PC-9 (cell line): ENCODE measurements around the gene EME1. TPM values are rescaled to one million over a fixed set of nuclear protein-coding genes. Genes with fewer than 3 reads are reported as not detected.

Experiments used
- BruUV-seq: library from RNA; stranded (reverse); fragments of 400-500 nt; replicated peaks from 2 replicates; lab custom pipeline; 2021; lab: Mats Ljungman, UMichigan
- CTCF ChIA-PET: fragments of 300-600 bp; sonication (Branson Sonifier 250); formaldehyde crosslinking; loops from one replicate; lab custom pipeline; 2022; ENCODE audit warnings: antibody characterized with exemption; lab: Charles Lee
- POLR2A ChIA-PET: fragments of 300-600 bp; sonication (Branson Sonifier 250); formaldehyde crosslinking; loops from one replicate; lab custom pipeline; 2022; ENCODE audit warnings: antibody characterized with exemption; ENCODE audit not compliant: unreplicated experiment; lab: Charles Lee
- DNase-seq, 2 experiments: peaks; one replicate each; pipeline versions ENCODE4 v3.0.0 to v3.0.0-alpha.2; 2015 to 2022; ENCODE audit warnings: mixed read lengths in 1 of 2
- H2AFZ ChIP-seq: fragments of 200-600 bp; sonication (generic); 2 replicates; pipeline ENCODE4 v1.8.1; 2017; ENCODE audit warnings: antibody characterized with exemption
- H3F3A ChIP-seq: fragments of 200-600 bp; sonication (generic); 2 replicates; pipeline ENCODE4 v1.8.1; 2017; ENCODE audit warnings: antibody characterized with exemption, mild to moderate bottlenecking, low read depth; ENCODE audit not compliant: insufficient read depth
- H3K27ac ChIP-seq: fragments of 200-600 bp; sonication (generic); 2 replicates; pipeline ENCODE4 v1.6.1; 2016; ENCODE audit warnings: mixed run types
- H3K27me3 ChIP-seq: fragments of 200-600 bp; sonication (generic); 2 replicates; pipeline ENCODE4 v1.6.1; 2016; ENCODE audit warnings: low read depth, mixed run types; ENCODE audit not compliant: insufficient read depth
- H3K36me3 ChIP-seq: fragments of 200-600 bp; sonication (generic); 2 replicates; pipeline ENCODE4 v1.6.1; 2016; ENCODE audit warnings: low read depth, mixed run types
- H3K4me1 ChIP-seq: fragments of 200-600 bp; sonication (generic); replicated peaks from 2 replicates; pipeline ENCODE4 v1.6.1; 2016; ENCODE audit warnings: mixed run types; ENCODE audit not compliant: insufficient read depth
- H3K4me2 ChIP-seq: fragments of 200-600 bp; sonication (generic); 2 replicates; pipeline ENCODE4 v1.6.1; 2017; ENCODE audit warnings: mixed run types
- H3K4me3 ChIP-seq: fragments of 200-600 bp; sonication (generic); 2 replicates; pipeline ENCODE4 v1.6.1; 2016; ENCODE audit warnings: mixed run types
- H3K79me2 ChIP-seq: fragments of 200-600 bp; sonication (generic); 2 replicates; pipeline ENCODE4 v1.6.1; 2017; ENCODE audit warnings: low read depth, mixed run types
- H3K9me2 ChIP-seq: fragments of 200-600 bp; sonication (generic); 2 replicates; pipeline ENCODE4 v1.8.1; 2017; ENCODE audit warnings: mild to moderate bottlenecking; ENCODE audit not compliant: insufficient read depth
- H3K9me3 ChIP-seq: fragments of 200-600 bp; sonication (generic); 2 replicates; pipeline ENCODE4 v1.8.1; 2016; ENCODE audit warnings: low read depth; ENCODE audit not compliant: insufficient read depth
- H4K20me1 ChIP-seq: fragments of 200-600 bp; sonication (generic); 2 replicates; pipeline ENCODE4 v1.8.1; 2017; ENCODE audit not compliant: insufficient read depth
- EZH2 ChIP-seq: fragments of 200-600 bp; sonication (generic); IDR thresholded peaks from 2 replicates; pipeline ENCODE4 v1.8.0; 2017; ENCODE audit warnings: antibody characterized with exemption, low read depth
- intact Hi-C: fragments of 100-400 bp; cut with micrococcal nuclease; formaldehyde crosslinking; loops from one replicate; pipeline ENCODE4 v1.10.0; 2022; ENCODE audit not compliant: unreplicated experiment
- total RNA-seq: library from RNA; stranded (reverse); gene quantifications from 2 replicates; pipeline ENCODE4 v1.2.3, GENCODE V29; 2021
- TF ChIP-seq, protein P1 (sequence below): fragments of 200-600 bp; sonication (generic); conservative IDR thresholded peaks from 2 replicates; pipeline ENCODE4 v1.6.1; 2017; ENCODE audit warnings: mixed run types, antibody characterized with exemption, mild to moderate bottlenecking, moderate library complexity

The EME1 gene
- total RNA-seq, 1 experiment from 2014 or later: 21.0 TPM

DNA sequence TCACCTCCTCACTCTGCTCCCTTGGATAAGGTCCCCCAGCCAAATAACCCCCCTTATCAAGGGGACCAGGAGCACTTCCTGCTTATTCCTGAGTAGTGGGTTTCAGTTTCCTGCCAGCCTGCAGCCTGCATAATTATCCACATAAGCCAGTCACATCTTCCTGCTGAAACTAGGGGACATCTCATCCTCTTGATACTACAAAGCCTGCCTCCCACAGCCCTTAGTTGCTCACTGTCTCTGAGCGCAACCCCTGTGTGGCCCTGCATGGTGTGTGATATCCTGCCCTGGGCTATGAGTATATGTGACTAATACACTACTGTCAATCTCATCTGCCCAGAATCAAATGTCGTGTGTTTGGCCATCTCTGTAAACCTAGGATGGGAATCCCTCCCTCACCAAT, 35.1 kb upstream of the EME1 start:
- no peaks in the 10 kb centered on the region for H3K79me2 ChIP-seq

DNA sequence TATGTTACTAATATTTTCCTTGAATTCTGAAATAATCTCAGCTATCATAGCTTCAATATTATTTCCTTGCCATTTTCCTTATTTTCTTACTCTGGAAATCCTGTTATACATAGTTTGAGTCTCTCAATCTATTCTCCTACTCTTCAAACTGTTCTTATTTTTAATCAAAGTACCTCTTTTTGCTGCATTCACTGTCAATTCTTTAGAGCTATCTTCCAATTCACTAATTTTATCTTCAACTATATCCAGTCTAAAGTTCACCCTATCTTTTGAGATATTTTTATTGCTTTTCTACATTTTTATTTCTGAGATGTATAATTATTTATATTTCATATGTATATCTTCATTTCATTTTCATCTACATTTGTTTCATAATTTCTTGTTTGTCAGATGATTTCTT, 34.4 kb upstream of the EME1 start:
- Histone ChIP-seq H3K4me1 (no peaks in the 10 kb centered on the region), H3F3A (no peaks in the 10 kb centered on the region), H3K9me3 (no peaks in the 10 kb centered on the region), H3K36me3 (no peaks in the 10 kb centered on the region), H3K27ac (no peak overlapping the region), H4K20me1 (no peaks in the 10 kb centered on the region), H3K4me2 (no peak overlapping the region), H3K9me2 (no peaks in the 10 kb centered on the region), H3K79me2 (no peaks in the 10 kb centered on the region), H2AFZ (no peak overlapping the region), H3K4me3 (no peak overlapping the region), H3K27me3 (no peaks in the 10 kb centered on the region)
- no peak for DNase-seq
- intact Hi-C loops: no loop called here
- TF ChIP-seq, protein P1, sequence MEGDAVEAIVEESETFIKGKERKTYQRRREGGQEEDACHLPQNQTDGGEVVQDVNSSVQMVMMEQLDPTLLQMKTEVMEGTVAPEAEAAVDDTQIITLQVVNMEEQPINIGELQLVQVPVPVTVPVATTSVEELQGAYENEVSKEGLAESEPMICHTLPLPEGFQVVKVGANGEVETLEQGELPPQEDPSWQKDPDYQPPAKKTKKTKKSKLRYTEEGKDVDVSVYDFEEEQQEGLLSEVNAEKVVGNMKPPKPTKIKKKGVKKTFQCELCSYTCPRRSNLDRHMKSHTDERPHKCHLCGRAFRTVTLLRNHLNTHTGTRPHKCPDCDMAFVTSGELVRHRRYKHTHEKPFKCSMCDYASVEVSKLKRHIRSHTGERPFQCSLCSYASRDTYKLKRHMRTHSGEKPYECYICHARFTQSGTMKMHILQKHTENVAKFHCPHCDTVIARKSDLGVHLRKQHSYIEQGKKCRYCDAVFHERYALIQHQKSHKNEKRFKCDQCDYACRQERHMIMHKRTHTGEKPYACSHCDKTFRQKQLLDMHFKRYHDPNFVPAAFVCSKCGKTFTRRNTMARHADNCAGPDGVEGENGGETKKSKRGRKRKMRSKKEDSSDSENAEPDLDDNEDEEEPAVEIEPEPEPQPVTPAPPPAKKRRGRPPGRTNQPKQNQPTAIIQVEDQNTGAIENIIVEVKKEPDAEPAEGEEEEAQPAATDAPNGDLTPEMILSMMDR: no peak
- no peak for TF ChIP-seq EZH2
- ChIA-PET CTCF (no interaction called here), POLR2A (no interaction called here)
- BruUV-seq: no TSS peak

More for the DNA sequence above, 35.1 kb upstream of the EME1 start:
- no peaks in the 10 kb centered on the region for H3K4me1 ChIP-seq
- no peaks in the 10 kb centered on the region for H3K36me3 ChIP-seq
- no peak overlapping the region for H3K4me2 ChIP-seq
- H3F3A ChIP-seq: no peaks in the 10 kb centered on the region
- TF ChIP-seq EZH2: no peak
- TF ChIP-seq, protein P1: no peak
- CTCF ChIA-PET: no interaction called here
- POLR2A ChIA-PET: no interaction called here
- H2AFZ ChIP-seq: no peak overlapping the region
- no TSS peak for BruUV-seq
- H3K9me2 ChIP-seq: no peaks in the 10 kb centered on the region
- no peaks in the 10 kb centered on the region for H4K20me1 ChIP-seq
- intact Hi-C loops: no loop called here
- H3K4me3 ChIP-seq: no peak overlapping the region
- no peaks in the 10 kb centered on the region for H3K27me3 ChIP-seq
- DNase-seq: no peak
- no peaks in the 10 kb centered on the region for H3K9me3 ChIP-seq
- no peak overlapping the region for H3K27ac ChIP-seq

DNA sequence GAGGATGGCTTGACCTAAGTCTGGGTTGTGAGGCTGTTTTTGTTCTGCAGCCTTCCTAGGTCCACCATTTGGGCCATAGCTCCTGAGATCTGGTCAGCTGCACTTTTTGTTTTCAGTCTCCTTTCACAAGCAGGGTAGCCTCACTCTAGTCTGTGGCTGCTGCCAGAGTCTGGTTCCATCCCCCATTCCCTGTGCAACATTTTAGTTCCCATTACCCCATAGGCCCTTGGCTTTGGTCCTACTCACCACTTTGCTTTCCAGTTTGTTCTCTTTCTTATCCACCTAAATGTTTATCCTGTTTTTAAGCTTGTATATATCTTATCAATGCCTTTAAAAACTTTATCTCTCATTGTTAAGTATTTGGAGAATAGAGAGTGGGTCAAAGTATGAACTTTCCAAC, 33.6 kb upstream of the EME1 start:
- POLR2A ChIA-PET: interaction anchor here (0.6 kb wide), 1 partner anchor 43 kb away, joined by 3 read pairs; no protein-coding TSS in a partner anchor
- DNase-seq: no peak
- H3K9me3 ChIP-seq: no peaks in the 10 kb centered on the region
- no peaks in the 10 kb centered on the region for H3K9me2 ChIP-seq
- no TSS peak for BruUV-seq
- H3K4me3 ChIP-seq: no peak overlapping the region
- no peaks in the 10 kb centered on the region for H4K20me1 ChIP-seq
- TF ChIP-seq EZH2: no peak
- TF ChIP-seq, protein P1: no peak
- H2AFZ ChIP-seq: no peak overlapping the region
- CTCF ChIA-PET: no interaction called here
- H3F3A ChIP-seq: 0 out of 2 replicates have a peak, but pooled peaks cover under 1% of the 10 kb centered on the region
- no peaks in the 10 kb centered on the region for H3K4me1 ChIP-seq
- no peak overlapping the region for H3K27ac ChIP-seq
- no peak overlapping the region for H3K4me2 ChIP-seq
- no peaks in the 10 kb centered on the region for H3K36me3 ChIP-seq
- no peaks in the 10 kb centered on the region for H3K79me2 ChIP-seq
- intact Hi-C loops: no loop called here
- no peaks in the 10 kb centered on the region for H3K27me3 ChIP-seq
